ENCODE measurements around the gene DYNC1LI1.

The DYNC1LI1 gene

GRCh38 chr3:32488474-32489008 is 82.1 kb downstream of the DYNC1LI1 start:
- no peak overlapping the region for H3K4me3 ChIP-seq (ENCODE audit: control insufficient read depth, low read depth, low read length)
- no peak for DNase-seq (ENCODE audit: low read depth)
- no peak for TF ChIP-seq CTCF (conservative IDR thresholded peaks at IDR 0.05; ENCODE audit: control insufficient read depth, insufficient read depth, low read depth, low read length)

GRCh38 chr3:32487781-32488473 is 82.7 kb downstream of the DYNC1LI1 start:
- DNase-seq (ENCODE audit: low read depth), result no peak
- TF ChIP-seq CTCF (conservative IDR thresholded peaks at IDR 0.05; ENCODE audit: control insufficient read depth, insufficient read depth, low read depth, low read length), result no peak
- H3K4me3 ChIP-seq (ENCODE audit: control insufficient read depth, low read depth, low read length), result no peak overlapping the region

GRCh38 chr3:32484436-32484835 is 86.2 kb downstream of the DYNC1LI1 start:
- H3K4me3 ChIP-seq (ENCODE audit: control insufficient read depth, low read depth, low read length), result no peak overlapping the region
- no peak for TF ChIP-seq CTCF (conservative IDR thresholded peaks at IDR 0.05; ENCODE audit: control insufficient read depth, insufficient read depth, low read depth, low read length)
- DNase-seq (ENCODE audit: low read depth), result no peak

- DNase-seq (ENCODE audit: low read depth), result no peak
- no peak overlapping the region for H3K4me3 ChIP-seq (ENCODE audit: control insufficient read depth, low read depth, low read length)
- no peak for TF ChIP-seq CTCF (conservative IDR thresholded peaks at IDR 0.05; ENCODE audit: control insufficient read depth, insufficient read depth, low read depth, low read length)
These were observed 86.9 kb downstream of the DYNC1LI1 start for GRCh38 chr3:32483772-32484171.

- no peak overlapping the region for H3K4me3 ChIP-seq (ENCODE audit: control insufficient read depth, low read depth, low read length)
- no peak for DNase-seq (ENCODE audit: low read depth)
- no peak for TF ChIP-seq CTCF (conservative IDR thresholded peaks at IDR 0.05; ENCODE audit: control insufficient read depth, insufficient read depth, low read depth, low read length)
These were observed 88.0 kb downstream of the DYNC1LI1 start for GRCh38 chr3:32482693-32483092.

GRCh38 chr3:32481791-32482631 is 88.6 kb downstream of the DYNC1LI1 start:
- no peak for TF ChIP-seq CTCF (conservative IDR thresholded peaks at IDR 0.05; ENCODE audit: control insufficient read depth, insufficient read depth, low read depth, low read length)
- H3K4me3 ChIP-seq (ENCODE audit: control insufficient read depth, low read depth, low read length), result no peak overlapping the region
- DNase-seq (ENCODE audit: low read depth), result no peak

All from fibroblast of mammary gland (primary cell).